ENCODE data around the gene SMOC2. TPM values are rescaled to one million over a fixed set of nuclear protein-coding genes. Genes with fewer than 3 reads are reported as not detected.
"Not testable (repeated sequence)": the region's sequence is repeated elsewhere in the genome, so short reads cannot be mapped to it uniquely, and the experiment has no call there.

SMOC2 gene
- total and polyA plus RNA-seq, 12 donors, result 6.6 to 39.1 (median 17.6) TPM

DNA sequence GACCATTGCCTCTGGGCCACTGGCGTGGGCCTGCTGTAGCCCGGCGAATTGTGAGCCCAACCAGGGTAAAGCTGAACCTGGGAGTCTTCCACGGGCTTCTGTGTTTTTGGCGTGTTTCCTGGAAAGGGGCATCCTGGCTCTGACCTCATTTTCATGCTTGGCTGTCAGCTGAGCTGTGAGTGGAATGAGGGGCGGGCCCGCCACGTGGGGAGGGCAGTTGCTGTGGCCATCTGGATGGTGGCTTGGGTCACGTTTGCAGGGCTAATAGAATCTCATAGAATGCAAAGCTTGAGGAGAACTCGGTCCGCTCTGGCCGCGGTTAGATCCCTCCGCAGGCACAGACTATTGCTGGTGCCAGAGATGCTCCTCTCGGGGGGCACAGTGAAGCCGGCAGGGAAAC lies 263.0 kb downstream of the SMOC2 start:
- no peak overlapping the region for H3K27ac ChIP-seq
- intact Hi-C loops (cut with DNase I), result no loop called here
- no peak overlapping the region for H3K4me3 ChIP-seq
- H3K27me3 ChIP-seq, result peaks cover 0 to 19% (median 0%) of the 10 kb centered on the region in 7 donors
- H3K36me3 ChIP-seq, result no peaks in the 10 kb centered on the region
- WGBS, 2 donors, result 69 to 71% methylated on average over 16 of the region's 16 CpGs
- no peaks in the 10 kb centered on the region for H3K9me3 ChIP-seq
- ATAC-seq (peak in 2 of 8 donors; percentile 46 to 52), DNase-seq (no peak)
- TF ChIP-seq, protein P1, sequence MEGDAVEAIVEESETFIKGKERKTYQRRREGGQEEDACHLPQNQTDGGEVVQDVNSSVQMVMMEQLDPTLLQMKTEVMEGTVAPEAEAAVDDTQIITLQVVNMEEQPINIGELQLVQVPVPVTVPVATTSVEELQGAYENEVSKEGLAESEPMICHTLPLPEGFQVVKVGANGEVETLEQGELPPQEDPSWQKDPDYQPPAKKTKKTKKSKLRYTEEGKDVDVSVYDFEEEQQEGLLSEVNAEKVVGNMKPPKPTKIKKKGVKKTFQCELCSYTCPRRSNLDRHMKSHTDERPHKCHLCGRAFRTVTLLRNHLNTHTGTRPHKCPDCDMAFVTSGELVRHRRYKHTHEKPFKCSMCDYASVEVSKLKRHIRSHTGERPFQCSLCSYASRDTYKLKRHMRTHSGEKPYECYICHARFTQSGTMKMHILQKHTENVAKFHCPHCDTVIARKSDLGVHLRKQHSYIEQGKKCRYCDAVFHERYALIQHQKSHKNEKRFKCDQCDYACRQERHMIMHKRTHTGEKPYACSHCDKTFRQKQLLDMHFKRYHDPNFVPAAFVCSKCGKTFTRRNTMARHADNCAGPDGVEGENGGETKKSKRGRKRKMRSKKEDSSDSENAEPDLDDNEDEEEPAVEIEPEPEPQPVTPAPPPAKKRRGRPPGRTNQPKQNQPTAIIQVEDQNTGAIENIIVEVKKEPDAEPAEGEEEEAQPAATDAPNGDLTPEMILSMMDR (IDR thresholded peaks at IDR 0.05), result no peak
- H3K4me1 ChIP-seq, result peaks cover 0 to 15% (median 0%) of the 10 kb centered on the region in 9 donors

DNA sequence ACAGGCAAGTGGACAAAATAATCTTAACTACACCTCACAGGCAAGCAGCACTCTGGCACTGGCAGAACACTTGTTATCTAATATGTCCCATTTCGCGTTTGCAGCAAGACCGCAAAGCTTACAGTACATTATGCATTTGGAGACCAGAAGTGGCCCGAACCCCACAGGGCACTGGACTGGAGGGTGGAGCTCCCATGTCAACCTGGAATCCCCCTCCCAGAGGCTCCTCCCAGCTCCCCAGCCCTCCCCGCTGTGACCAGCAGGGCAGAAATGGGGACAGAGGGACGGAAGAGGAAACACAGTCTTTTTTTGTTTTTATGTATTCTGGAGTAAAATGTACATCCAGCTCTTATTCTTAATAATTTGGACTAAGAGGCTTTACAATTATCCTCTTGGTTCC lies 263.7 kb downstream of the SMOC2 start:
- intact Hi-C loops (cut with DNase I), result no loop called here
- TF ChIP-seq, protein P1 (IDR thresholded peaks at IDR 0.05), result no peak
- 65 to 70% methylated on average over 6 of the region's 6 CpGs for WGBS, 2 donors
- Histone ChIP-seq H3K9me3 (no peaks in the 10 kb centered on the region), H3K27me3 (peaks cover 0 to 20% (median 0%) of the 10 kb centered on the region in 7 donors), H3K4me3 (no peak overlapping the region), H3K27ac (no peak overlapping the region), H3K4me1 (peaks cover 0 to 15% (median 0%) of the 10 kb centered on the region in 9 donors), H3K36me3 (no peaks in the 10 kb centered on the region)
- ATAC-seq, result no peak
- DNase-seq, result no peak

DNA sequence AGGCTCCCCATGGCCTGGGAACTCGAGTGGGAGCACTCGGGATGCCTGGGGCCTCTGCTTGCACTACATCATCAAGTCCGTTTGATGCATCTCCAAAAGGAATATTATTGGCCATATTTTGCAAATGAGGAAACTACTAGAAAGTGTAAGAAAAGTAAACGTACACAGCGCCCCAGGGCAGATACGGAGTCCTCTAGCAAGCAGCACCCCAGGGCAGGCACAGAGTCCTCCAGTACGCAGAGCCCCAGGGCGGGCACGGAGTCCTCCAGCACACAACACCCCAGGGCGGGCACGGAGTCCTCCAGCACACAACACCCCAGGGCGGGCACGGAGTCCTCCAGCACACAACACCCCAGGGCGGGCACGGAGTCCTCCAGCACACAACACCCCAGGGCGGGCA lies 264.3 kb downstream of the SMOC2 start:
- H3K36me3 ChIP-seq; H3K27ac ChIP-seq; H3K4me1 ChIP-seq; ATAC-seq; intact Hi-C loops (cut with DNase I); DNase-seq; H3K4me3 ChIP-seq; H3K9me3 ChIP-seq: not testable (repeated sequence)
- 93 to 94% methylated on average over 13 to 14 of the region's 16 CpGs for WGBS, 2 donors
- H3K27me3 ChIP-seq, result peaks cover 0 to 22% (median 0%) of the 10 kb centered on the region in 7 donors

DNA sequence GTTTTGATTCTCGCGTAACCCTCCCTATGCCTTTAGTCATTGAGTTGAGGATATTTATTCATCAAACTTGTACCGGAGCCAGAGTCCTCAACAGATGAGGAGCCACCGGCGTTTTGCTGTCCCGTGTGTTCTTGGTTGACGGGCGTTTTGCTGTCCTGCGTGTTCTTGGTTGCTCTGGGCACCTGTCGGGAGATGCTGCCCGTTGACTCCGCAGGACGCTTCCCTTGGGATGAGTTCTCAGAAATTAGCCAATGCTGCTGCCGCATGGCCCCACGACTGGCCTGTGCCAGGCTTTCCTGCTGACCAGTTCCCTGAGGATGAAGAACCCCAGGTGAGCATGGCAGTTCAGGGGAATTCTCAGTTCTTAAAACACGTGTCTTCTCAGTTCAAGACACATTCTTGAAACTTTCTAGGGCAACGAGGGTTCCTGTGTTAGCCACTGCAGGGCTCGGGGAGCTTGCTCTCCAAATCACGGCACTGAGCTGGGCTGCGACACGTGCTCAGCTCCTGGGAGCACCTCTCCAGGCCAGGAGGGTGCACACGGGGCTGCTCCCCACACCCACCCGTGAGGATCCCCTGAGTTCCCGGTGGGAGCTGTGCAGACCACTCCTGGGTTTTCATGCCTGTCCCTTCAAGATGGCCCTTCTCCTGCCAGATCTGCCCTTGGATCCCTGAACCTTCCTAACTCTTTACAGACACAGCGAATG lies 265.6 kb downstream of the SMOC2 start:
- Histone ChIP-seq H3K4me1 (peaks cover 0 to 8% (median 0%) of the 10 kb centered on the region in 9 donors), H3K27ac (no peak overlapping the region), H3K9me3 (no peaks in the 10 kb centered on the region), H3K4me3 (no peak overlapping the region), H3K36me3 (no peaks in the 10 kb centered on the region), H3K27me3 (peaks cover 0 to 16% (median 0%) of the 10 kb centered on the region in 7 donors)
- DNase-seq (no peak), ATAC-seq (no peak)
- intact Hi-C loops (cut with DNase I), result no loop called here
- WGBS, 2 donors, result 89% methylated on average over 25 of the region's 25 CpGs
- TF ChIP-seq, protein P1 (IDR thresholded peaks at IDR 0.05), result no peak

DNA sequence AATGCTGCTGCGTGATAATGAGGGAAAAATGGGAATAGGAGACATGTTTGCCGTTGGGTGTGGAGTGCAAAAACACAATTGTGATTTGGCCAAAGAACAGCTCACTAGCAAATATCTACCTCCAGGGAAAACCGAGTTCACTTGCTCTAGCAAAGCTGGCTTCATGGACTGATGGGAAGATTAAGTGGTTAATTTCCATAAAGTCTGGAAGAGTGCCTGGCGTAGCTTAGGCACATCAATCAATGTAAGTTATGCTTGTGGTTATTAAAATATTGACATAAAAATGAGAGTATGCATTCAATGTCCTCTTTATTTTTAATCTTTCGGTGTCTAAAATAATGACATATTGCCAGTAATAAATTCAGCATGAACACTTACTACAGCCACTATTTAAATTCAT lies 267.5 kb downstream of the SMOC2 start:
- WGBS, 2 donors, result 63 to 65% methylated on average over 5 of the region's 5 CpGs

More for the DNA sequence above, 267.5 kb downstream of the SMOC2 start:
- intact Hi-C loops (cut with DNase I), result no loop called here
- Histone ChIP-seq H3K4me3 (no peak overlapping the region), H3K27ac (no peak overlapping the region), H3K9me3 (no peaks in the 10 kb centered on the region), H3K27me3 (peaks cover 0 to 12% (median 0%) of the 10 kb centered on the region in 7 donors), H3K36me3 (no peaks in the 10 kb centered on the region), H3K4me1 (peaks cover 0 to 8% (median 0%) of the 10 kb centered on the region in 9 donors)
- DNase-seq, result no peak
- TF ChIP-seq, protein P1 (IDR thresholded peaks at IDR 0.05), result no peak
- ATAC-seq, result no peak
